ENCODE measurements around the gene GDA. TPM values are rescaled to one million over a fixed set of nuclear protein-coding genes. Genes with fewer than 3 reads are reported as not detected.

GDA gene
- total RNA-seq, 1 donor from 2014 or later: 0.85 TPM

- Histone ChIP-seq H3K4me3 (no peak overlapping the region), H3K27me3 (ENCODE audit: low read depth) (no peaks in the 10 kb centered on the region), H3K9me3 (replicated peaks) (no peaks in the 10 kb centered on the region), H3K4me1 (no peaks in the 10 kb centered on the region), H3K27ac (replicated peaks) (no peak overlapping the region), H3K36me3 (no peaks in the 10 kb centered on the region)
- intact Hi-C loops (cut with micrococcal nuclease): no loop called here
- TF ChIP-seq, protein P1, sequence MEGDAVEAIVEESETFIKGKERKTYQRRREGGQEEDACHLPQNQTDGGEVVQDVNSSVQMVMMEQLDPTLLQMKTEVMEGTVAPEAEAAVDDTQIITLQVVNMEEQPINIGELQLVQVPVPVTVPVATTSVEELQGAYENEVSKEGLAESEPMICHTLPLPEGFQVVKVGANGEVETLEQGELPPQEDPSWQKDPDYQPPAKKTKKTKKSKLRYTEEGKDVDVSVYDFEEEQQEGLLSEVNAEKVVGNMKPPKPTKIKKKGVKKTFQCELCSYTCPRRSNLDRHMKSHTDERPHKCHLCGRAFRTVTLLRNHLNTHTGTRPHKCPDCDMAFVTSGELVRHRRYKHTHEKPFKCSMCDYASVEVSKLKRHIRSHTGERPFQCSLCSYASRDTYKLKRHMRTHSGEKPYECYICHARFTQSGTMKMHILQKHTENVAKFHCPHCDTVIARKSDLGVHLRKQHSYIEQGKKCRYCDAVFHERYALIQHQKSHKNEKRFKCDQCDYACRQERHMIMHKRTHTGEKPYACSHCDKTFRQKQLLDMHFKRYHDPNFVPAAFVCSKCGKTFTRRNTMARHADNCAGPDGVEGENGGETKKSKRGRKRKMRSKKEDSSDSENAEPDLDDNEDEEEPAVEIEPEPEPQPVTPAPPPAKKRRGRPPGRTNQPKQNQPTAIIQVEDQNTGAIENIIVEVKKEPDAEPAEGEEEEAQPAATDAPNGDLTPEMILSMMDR (IDR thresholded peaks at IDR 0.05; ENCODE audit: borderline replicate concordance): peak; percentile 50
- DNase-seq: no peak
Measured at GRCh38 chr9:72203205-72203803, 54.1 kb downstream of the GDA start.

DNA sequence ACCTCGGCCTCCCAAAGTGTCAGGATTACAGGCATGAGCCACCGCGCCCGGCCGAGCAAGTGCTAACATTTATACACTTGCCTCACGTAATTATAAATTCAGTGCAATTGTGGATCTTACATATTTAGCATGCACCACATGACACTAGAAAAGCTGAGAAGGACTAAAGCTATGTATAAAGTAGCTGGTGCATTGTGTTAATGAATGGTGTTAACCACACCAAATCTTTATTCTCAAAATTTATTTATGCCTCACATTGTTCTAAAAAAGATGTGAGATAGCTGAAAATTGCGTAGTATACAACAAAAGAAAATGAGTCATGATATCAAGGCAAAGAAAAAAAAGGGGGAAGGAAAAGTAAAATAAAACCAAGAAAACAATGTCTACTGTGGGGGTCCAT lies 54.8 kb downstream of the GDA start:
- intact Hi-C loops (cut with micrococcal nuclease): no loop called here
- Histone ChIP-seq H3K27me3 (ENCODE audit: low read depth) (no peaks in the 10 kb centered on the region), H3K27ac (replicated peaks) (no peak overlapping the region), H3K36me3 (no peaks in the 10 kb centered on the region), H3K4me3 (no peak overlapping the region), H3K4me1 (no peaks in the 10 kb centered on the region), H3K9me3 (replicated peaks) (no peaks in the 10 kb centered on the region)
- DNase-seq: no peak
- TF ChIP-seq, protein P1 (IDR thresholded peaks at IDR 0.05; ENCODE audit: borderline replicate concordance): no peak

- Histone ChIP-seq H3K36me3 (no peaks in the 10 kb centered on the region), H3K4me3 (no peak overlapping the region), H3K4me1 (no peaks in the 10 kb centered on the region), H3K27me3 (ENCODE audit: low read depth) (peaks cover 8% of the 10 kb centered on the region), H3K9me3 (replicated peaks) (no peaks in the 10 kb centered on the region), H3K27ac (replicated peaks) (no peak overlapping the region)
- intact Hi-C loops (cut with micrococcal nuclease): no loop called here
- TF ChIP-seq, protein P1 (IDR thresholded peaks at IDR 0.05; ENCODE audit: borderline replicate concordance): no peak
- DNase-seq: no peak
Measured at GRCh38 chr9:72205513-72205912, 56.3 kb downstream of the GDA start.

GRCh38 chr9:72207278-72207677 lies 58.0 kb downstream of the GDA start:
- intact Hi-C loops (cut with micrococcal nuclease): no loop called here
- H3K9me3 ChIP-seq (replicated peaks): no peaks in the 10 kb centered on the region
- H3K4me3 ChIP-seq: no peak overlapping the region
- H3K27ac ChIP-seq (replicated peaks): no peak overlapping the region
- peaks cover 16% of the 10 kb centered on the region for H3K27me3 ChIP-seq (ENCODE audit: low read depth)
- H3K4me1 ChIP-seq: no peaks in the 10 kb centered on the region
- DNase-seq: no peak
- H3K36me3 ChIP-seq: no peaks in the 10 kb centered on the region
- TF ChIP-seq, protein P1 (IDR thresholded peaks at IDR 0.05; ENCODE audit: borderline replicate concordance): no peak

GRCh38 chr9:72210522-72210921 lies 61.3 kb downstream of the GDA start:
- no peak overlapping the region for H3K4me3 ChIP-seq
- H3K36me3 ChIP-seq: no peaks in the 10 kb centered on the region
- intact Hi-C loops (cut with micrococcal nuclease): no loop called here
- no peaks in the 10 kb centered on the region for H3K4me1 ChIP-seq
- no peak overlapping the region for H3K27ac ChIP-seq (replicated peaks)
- H3K27me3 ChIP-seq (ENCODE audit: low read depth): peaks cover 23% of the 10 kb centered on the region
- TF ChIP-seq, protein P1 (IDR thresholded peaks at IDR 0.05; ENCODE audit: borderline replicate concordance): no peak
- no peaks in the 10 kb centered on the region for H3K9me3 ChIP-seq (replicated peaks)
- no peak for DNase-seq

All from left ventricle myocardium inferior (tissue), 1 donor.